Measurements from ENCODE around the gene IL11.
A peak's percentile ranks its signal among the peaks of the same experiment; 100 is the strongest.

Gene IL11

GRCh38 chr19:55369653-55370304 is 484 bp downstream of the IL11 start:
- no peak for DNase-seq

GRCh38 chr19:55368701-55369563 is 1.3 kb downstream of the IL11 start:
- no peak for DNase-seq

DNA sequence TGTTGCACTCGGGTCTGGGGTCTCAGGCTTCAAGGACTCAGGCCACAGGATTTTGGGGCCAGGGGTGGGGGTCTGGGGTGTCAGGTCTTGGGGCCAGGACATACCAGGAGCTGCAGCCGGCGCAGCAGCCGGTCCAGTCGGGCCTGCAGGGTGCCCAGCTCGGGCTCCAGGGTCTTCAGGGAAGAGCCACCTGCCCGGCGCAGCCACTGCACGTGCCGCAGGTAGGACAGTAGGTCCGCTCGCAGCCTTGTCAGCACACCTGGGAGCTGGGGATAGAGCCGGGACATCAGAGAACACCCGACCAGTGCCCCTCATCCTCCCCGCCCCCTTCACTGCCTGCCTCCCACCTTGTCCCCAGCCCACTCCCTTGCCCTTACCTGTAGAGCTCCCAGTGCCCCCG is 2.2 kb downstream of the IL11 start:
- DNase-seq, result no peak

DNA sequence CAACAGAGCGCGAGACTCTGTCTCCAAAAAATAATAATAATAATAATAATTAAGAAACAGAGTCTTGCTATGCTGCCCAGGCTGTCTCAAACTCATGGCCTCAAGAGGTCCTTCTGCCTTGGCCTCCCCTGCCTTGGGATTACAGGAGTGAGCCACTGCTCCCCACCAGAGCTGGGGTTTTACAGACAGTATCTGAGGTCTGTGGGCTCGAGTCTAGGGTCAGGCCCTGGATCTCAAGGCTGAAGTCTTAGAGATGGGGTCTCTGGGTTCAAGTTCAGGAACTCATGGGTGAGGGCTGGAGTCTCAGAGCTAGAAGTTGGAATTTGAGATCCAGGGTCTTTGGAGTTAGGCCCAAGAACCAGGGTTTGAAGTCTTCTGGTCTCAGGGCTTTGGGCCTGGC is 3.5 kb downstream of the IL11 start:
- DNase-seq, result no peak

- no peak for DNase-seq
Measured at GRCh38 chr19:55365964-55366363, 4.3 kb downstream of the IL11 start.

GRCh38 chr19:55365245-55365644 is 5.0 kb downstream of the IL11 start:
- no peak for DNase-seq

DNA sequence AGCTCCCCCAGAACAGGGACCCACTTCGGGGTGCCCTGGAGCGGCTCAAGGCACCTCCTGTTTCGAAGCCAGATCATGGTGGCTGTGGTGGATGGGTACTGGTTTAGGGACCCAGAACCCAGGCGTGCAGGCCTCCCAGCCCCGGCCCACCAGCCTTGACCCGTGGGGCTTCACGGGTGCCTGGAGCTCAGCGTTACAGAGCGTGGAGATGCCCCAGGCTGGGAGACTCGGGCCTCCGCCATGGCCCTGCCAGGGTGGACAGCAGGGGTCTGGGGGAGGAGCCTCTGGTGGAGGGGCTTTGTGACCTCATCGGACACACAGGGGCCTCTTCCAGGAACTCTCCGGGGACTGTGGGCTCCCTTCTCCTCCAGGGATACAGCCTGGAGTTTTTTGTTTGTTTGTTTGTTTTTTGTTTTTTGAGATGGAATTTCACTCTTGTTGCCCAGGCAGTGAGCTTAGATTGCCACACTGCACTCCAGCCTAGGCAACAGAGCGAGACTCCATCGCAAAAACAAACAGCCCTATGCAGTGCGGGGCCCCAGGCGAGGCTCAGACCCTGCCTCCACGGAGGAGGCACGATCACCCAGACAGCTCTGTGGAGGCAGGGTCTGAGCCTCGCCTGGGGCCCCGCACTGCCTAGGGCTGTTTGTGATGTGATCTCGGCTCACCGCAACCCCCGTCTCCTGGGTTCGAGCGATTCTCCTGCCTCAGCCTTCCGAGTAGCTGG is 7.1 kb downstream of the IL11 start, which contains the start of gene GARIN5B:
Gene GARIN5B (minus strand): TSS at position 271 of the 727 bp plus-strand sequence. CDS start 194 bp downstream, at position 77.
- DNase-seq, result no peak

GRCh38 chr19:55362174-55362989 is 7.9 kb downstream of the IL11 start:
- DNase-seq, result no peak

DNA sequence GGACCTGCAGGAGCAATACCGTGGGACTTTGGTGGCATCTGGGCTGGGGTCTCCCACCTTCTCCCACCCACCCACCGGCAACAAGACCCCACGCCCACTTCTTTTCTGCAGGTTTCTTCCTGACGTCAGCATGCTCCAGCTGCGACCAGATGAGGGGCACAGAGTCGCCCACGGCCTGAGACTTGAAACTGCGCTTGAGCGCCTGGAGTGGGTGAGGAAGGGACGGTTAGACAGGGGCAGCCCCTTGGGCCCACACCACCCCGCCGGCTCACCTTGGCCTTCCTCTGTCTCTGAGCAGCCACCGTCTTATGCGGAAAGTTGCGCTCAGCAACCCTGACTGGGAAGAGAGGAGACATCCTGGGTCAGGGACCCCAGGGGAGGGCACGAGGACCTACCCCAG is 9.4 kb downstream of the IL11 start:
- no peak for DNase-seq

GRCh38 chr19:55358943-55359908 is 11.0 kb downstream of the IL11 start:
- DNase-seq, result no peak

- no peak for DNase-seq
Measured at GRCh38 chr19:55358493-55358892, 11.8 kb downstream of the IL11 start.

DNA sequence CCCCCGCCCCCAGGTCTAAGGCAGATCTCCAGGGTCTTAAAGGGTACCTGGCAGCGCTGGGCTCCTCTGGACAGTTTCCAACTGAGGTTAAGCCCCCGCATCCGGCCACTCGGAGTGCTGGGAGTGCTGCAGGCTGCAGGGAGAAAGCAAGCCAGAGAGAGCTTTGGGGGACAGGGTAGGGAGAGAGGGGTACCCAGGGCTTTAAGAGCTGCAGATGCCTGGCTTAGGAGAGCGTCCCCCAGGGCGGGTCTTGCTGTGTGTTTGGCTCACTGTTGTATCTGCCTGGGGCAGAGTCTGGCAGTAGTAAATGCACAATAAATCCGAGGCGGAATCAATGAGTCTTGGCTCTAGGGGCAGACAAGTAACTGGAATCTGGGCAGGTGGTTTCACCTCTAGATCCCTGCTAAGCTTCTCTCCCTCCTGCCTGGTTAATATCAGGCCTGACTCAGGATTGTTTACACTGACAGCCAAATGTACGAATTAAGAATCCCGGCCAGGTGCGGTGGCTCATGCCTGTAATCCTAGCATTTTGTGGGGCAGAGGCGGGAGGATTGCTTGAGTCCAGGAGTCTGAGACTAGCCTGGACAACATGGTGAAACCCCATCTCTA is 14.9 kb downstream of the IL11 start:
- DNase-seq, result no peak

- DNase-seq, result no peak
Measured at GRCh38 chr19:55354698-55355212, 15.5 kb downstream of the IL11 start, which contains the start of gene COX6B2. Gene COX6B2 (minus strand): TSS chr19:55354719. CDS start chr19:55354521, 198 bp downstream.

DNA sequence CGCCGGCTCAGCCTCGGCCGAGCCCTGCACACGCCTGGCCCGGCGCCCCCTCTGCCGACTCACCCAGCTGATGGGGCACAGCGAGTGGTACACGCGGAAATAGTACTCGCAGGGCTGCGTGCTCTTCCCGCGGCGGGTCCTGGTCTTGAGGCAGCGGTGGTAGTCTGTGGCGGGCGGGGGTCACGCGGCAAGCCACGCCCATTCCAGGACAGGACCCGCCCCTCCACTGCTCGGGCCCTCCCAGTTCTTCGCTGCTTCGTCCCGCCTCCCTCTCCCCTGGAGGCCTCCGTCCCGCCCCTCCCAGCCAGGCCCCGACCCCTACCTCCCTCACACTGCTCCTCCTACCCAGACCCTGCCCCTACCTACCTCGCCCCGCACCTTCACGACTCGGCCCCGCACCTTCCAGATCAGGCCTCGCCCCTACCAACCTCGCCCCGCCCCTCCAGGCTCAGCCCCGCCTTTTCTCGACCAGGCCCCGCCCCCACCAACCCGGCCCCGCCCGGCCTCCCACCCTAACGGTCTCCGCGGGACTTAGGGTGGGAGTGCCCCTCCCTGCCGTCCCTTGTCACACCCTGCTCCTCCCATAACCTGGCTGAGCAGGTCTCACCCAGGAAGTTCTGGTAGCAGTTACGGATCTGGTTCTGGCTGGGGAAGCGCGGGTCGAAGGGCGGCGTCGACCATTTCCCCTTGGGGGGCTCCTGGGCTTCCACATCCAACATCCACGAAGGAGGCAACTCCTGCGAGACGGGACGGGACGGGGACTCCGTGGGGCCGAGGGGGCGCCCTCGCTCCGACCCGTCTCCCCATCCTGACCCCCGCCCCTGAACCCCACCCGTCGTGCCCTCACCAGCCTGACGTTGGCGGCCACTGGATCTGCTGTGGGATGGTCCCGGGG is 16.2 kb downstream of the IL11 start:
- peak; percentile 58 for DNase-seq

DNA sequence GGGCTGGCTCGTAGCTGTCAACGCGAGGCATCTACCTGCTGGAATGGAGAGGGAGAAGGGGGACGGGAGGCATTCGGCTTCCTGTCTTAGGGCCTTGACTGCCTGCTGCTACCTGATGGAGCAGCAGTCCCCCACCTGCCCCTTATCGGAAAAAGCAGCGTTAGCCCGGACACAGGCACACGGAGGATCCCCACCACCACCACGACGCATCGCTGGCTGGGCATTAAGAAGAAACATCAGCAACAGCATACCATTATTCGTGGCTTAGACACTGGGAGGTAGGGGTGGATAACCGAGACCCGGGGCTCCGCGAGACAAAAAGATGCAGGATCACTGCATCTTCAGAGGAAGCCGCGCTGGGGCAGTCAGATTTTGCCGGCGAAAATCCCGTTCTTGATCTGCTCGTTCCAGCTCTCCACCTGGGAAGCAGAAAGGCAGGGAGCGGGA is 16.9 kb downstream of the IL11 start:
- no peak for DNase-seq

DNA sequence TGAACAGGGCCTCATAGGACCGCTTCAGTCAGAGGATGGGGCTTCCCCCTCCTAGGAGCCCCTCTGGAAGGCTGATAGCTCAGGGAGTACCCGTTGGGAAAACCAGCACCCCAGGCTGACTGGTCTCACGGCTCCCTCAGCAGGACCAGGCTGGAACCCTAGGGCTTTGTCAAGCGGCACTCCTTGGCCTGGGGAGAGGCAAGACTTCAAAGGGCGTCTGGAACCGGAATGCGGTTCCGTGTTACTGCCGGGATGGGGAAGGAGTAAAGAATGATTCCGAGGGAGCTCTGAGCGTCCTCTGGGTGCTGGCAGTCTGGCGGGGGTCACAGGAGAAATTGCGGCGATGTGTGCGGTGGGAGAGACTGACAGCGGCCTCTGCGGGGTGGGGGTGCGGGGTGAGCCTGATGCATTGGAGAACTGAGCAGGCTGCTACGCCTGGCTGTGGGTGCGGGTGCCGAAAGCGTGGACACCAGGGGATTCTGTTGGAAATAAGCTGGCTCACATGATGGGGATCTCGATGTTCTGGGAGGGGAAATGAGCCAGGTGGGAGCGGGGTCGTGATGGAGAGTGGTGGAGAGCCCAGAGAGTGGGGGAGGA is 17.6 kb downstream of the IL11 start:
- no peak for DNase-seq

DNA sequence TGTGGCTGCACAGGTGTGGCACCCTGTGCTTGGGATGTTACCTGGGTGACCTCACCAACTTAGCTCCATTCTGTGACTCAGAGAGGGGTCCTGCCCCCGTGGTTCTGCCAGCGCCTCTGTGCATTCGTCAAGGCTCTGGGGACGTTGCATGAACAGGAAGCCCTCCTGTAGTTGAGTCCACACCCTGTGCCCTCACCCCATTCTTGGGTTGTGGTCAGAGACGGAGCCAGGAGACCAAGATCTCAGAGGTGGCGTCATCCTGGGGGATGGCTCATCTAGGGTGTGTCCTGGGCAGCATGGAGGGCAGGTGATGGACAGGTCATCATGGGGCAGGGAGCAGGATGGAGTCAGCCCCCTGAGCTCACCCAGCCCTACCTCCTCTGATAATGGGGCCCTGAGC is 18.2 kb downstream of the IL11 start:
- DNase-seq, result no peak

DNA sequence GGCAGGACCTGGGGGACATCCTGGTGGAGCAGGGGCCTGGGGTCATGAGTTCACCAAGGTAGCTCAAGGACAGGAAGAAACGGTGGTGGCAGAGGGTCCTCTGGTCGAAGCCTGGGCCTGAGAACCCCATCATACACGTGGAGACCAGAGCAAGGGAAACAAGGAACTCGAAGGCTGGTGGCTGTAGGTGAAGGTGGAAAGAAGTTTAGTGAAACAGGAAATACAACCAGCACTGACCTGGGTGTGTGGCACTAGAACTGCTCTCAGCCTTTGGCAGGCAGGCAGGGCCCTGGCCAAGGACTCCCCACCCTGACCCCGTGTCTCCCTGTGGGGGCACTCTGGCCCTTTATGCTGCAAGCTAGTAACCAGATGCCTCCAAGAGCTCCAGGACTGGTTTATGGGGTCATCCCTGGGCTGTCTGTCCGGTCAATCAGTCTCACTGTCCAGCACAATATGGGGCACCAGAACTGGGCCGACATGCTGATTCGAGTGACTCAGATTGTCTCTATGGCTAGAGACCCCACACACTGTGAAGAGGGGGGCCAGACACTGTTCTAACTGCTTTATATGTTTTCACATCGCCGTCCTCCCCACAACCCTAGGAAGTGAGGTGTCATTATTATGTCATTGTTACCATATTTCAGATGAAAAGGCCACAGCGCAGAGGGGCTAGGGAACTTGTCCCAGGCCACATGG is 19.5 kb downstream of the IL11 start:
- DNase-seq, result no peak

Measured in activated CD4-positive, CD25-positive, alpha-beta regulatory T cell treated with anti-CD3 and anti-CD28 coated beads, Interleukin-2, amount 50 U/mL, for 72 hours (primary cell).